Parathyroid adenoma (tissue), 2 donors: ENCODE data around the gene GLB1L2.

Source experiments
- H2AFZ ChIP-seq: fragments of 300-600 bp; sonication (generic); one replicate; pipeline ENCODE4 v1.7.0; 2017; ENCODE audit warnings: antibody characterized with exemption, mild to moderate bottlenecking
- H3K27ac ChIP-seq: fragments of 300-600 bp; sonication (generic); one replicate; pipeline ENCODE4 v1.7.0; 2017
- H3K27me3 ChIP-seq: fragments of 300-600 bp; sonication (generic); one replicate; pipeline ENCODE4 v1.7.0; 2017; ENCODE audit warnings: low read length; ENCODE audit not compliant: control insufficient read depth, insufficient read depth
- H3K36me3 ChIP-seq: fragments of 300-600 bp; sonication (generic); one replicate; pipeline ENCODE4 v1.7.0; 2017; ENCODE audit warnings: low read length; ENCODE audit not compliant: control insufficient read depth, insufficient read depth
- H3K4me1 ChIP-seq: fragments of 300-600 bp; sonication (generic); one replicate; pipeline ENCODE4 v1.7.0; 2017; ENCODE audit warnings: control low read depth
- H3K4me2 ChIP-seq: fragments of 300-600 bp; sonication (generic); one replicate; pipeline ENCODE4 v1.7.0; 2017; ENCODE audit warnings: low read length
- H3K4me3 ChIP-seq: fragments of 300-600 bp; sonication (generic); one replicate; pipeline ENCODE4 v1.7.0; 2017; ENCODE audit warnings: low read depth, low read length
- H3K79me2 ChIP-seq: fragments of 300-600 bp; sonication (generic); one replicate; pipeline ENCODE4 v1.7.0; 2017; ENCODE audit warnings: control low read depth
- H3K9ac ChIP-seq: fragments of 300-600 bp; sonication (generic); one replicate; pipeline ENCODE4 v1.7.0; 2017; ENCODE audit warnings: mild to moderate bottlenecking
- H3K9me3 ChIP-seq: fragments of 300-600 bp; sonication (generic); one replicate; pipeline ENCODE4 v1.7.0; 2017; ENCODE audit warnings: low read length; ENCODE audit not compliant: control insufficient read depth
- TF ChIP-seq, protein P1 (sequence below): fragments of 300-600 bp; sonication (generic); IDR thresholded peaks from one replicate; pipeline ENCODE4 v1.7.0; 2017; ENCODE audit warnings: antibody characterized with exemption, mild to moderate bottlenecking
- donor health status: primary hyperparathyroidism.

Gene GLB1L2

DNA sequence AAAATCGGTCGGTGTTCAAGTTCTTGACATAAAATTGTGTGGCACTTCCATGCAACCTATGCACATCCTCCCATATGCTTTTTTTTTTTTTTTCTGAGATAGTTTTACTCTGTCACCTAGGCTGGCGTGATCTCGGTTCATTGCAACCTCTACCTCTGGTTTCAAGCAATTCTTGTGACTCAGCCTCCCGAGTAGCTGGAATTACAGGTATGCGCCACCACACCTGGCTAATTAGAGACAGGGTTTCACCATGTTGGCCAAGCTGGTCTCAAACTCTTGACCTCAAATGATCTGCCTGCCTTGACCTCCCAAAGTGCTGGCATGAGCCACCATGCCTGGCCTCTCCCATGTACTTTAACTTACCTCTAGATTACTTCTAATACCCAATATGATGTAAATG lies 40.6 kb upstream of the GLB1L2 start:
- H3K79me2 ChIP-seq: no peaks in the 10 kb centered on the region
- TF ChIP-seq, protein P1, sequence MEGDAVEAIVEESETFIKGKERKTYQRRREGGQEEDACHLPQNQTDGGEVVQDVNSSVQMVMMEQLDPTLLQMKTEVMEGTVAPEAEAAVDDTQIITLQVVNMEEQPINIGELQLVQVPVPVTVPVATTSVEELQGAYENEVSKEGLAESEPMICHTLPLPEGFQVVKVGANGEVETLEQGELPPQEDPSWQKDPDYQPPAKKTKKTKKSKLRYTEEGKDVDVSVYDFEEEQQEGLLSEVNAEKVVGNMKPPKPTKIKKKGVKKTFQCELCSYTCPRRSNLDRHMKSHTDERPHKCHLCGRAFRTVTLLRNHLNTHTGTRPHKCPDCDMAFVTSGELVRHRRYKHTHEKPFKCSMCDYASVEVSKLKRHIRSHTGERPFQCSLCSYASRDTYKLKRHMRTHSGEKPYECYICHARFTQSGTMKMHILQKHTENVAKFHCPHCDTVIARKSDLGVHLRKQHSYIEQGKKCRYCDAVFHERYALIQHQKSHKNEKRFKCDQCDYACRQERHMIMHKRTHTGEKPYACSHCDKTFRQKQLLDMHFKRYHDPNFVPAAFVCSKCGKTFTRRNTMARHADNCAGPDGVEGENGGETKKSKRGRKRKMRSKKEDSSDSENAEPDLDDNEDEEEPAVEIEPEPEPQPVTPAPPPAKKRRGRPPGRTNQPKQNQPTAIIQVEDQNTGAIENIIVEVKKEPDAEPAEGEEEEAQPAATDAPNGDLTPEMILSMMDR: no peak
- H3K9ac ChIP-seq: no peak overlapping the region
- no peak overlapping the region for H3K4me2 ChIP-seq
- no peak overlapping the region for H3K27ac ChIP-seq
- H3K4me3 ChIP-seq: no peak overlapping the region
- H3K4me1 ChIP-seq: no peaks in the 10 kb centered on the region
- H2AFZ ChIP-seq: no peak overlapping the region
- no peaks in the 10 kb centered on the region for H3K9me3 ChIP-seq
- H3K36me3 ChIP-seq: no peaks in the 10 kb centered on the region
- no peaks in the 10 kb centered on the region for H3K27me3 ChIP-seq

DNA sequence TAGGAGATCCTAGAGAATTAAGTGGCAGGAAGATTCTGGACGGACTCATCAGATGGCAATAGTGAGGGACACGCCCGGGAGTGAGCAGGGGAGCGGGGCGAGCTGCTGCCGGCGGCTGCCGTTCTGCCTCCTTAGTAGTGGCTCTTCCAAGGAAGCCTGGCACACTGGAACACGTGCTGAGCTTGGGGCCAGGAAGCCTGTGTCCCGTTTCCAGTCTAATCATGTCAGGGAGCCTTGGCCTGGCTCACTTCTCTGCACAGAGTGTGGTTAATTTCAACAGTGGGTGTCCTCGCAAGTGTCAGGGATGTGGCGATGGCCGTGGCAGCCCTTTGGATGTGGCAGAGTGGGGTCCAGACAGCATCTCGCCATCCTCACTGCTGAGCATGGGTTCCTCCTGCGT lies 39.1 kb upstream of the GLB1L2 start:
- Histone ChIP-seq H3K4me2 (no peak overlapping the region), H3K9ac (no peak overlapping the region), H3K9me3 (no peaks in the 10 kb centered on the region), H3K36me3 (no peaks in the 10 kb centered on the region), H3K79me2 (no peaks in the 10 kb centered on the region), H3K4me1 (no peaks in the 10 kb centered on the region), H3K27ac (no peak overlapping the region), H3K27me3 (no peaks in the 10 kb centered on the region), H2AFZ (no peak overlapping the region), H3K4me3 (no peak overlapping the region)
- TF ChIP-seq, protein P1: no peak

DNA sequence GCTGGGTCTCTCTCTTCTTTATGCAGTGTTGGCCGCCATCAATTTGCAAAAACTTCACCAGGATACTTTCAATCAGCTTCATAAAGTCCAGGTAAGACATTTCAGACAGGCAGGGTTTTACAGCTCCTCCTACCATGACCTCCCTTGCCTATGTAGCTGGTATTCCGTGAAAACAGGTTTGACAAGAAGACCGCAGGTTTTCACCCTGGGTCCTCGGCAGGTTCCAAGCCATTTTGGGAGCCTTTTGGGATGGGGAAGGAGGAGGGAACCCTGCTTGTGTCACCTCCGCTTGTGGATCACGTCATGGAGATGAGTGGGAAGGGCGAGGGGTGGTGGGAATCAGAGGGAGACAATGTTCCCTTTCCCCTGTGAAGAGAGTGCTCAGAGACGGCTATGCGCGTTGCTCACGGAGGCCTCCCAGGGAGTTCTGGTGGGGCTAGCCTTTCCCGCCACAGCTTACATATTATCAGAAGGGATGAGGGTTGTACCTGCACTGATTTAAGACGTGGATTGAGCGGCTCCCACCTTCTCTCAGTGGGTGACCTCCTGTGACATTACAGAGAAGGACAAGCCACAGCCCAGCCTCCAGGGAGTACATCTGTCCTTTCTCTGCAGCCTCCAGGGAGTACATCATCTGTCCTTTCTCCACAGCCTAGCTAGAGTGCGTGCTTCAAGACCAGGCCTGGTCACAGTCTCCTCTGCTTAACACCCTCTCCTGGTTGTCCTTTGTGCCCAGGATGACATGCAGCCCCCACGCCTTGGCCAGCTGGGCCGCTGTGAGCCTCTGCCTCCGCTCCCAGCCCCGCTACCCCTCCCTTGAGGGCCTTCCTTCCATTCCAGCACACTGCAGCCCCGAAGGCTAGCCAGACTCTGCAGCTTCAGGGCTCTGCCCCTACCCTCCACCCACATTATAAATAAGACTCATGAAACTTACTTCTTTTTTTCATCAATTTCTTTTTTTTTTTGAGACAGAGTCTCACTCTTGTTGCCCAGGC lies 38.4 kb upstream of the GLB1L2 start:
- TF ChIP-seq, protein P1: no peak
- Histone ChIP-seq H3K4me3 (no peak overlapping the region), H3K27me3 (no peaks in the 10 kb centered on the region), H3K4me2 (no peak overlapping the region), H3K27ac (no peak overlapping the region), H2AFZ (no peak overlapping the region), H3K79me2 (no peaks in the 10 kb centered on the region), H3K9ac (no peak overlapping the region), H3K4me1 (no peaks in the 10 kb centered on the region), H3K9me3 (no peaks in the 10 kb centered on the region), H3K36me3 (no peaks in the 10 kb centered on the region)

DNA sequence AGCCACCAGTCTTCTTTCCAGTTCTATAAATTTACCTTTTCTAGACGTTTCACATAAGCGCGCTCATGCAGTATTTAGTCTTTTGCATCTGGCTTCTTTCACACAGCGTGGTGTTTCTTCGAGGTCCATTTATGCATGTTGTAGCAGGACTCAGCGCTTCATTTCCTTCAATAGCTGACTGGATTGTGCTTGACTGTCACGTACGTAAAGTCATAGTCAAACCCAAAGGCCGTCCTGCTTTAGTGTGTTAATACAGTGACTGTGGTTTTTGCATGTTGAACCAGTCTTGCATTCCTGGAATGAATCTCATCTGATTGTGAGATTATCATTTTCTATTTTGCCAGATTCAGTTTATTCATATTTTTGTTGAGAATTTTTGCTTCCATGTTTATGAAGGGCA lies 37.1 kb upstream of the GLB1L2 start:
- Histone ChIP-seq H2AFZ (no peak overlapping the region), H3K4me2 (no peak overlapping the region), H3K27me3 (no peaks in the 10 kb centered on the region), H3K4me3 (no peak overlapping the region), H3K4me1 (no peaks in the 10 kb centered on the region), H3K79me2 (no peaks in the 10 kb centered on the region), H3K9me3 (no peaks in the 10 kb centered on the region), H3K36me3 (no peaks in the 10 kb centered on the region), H3K9ac (no peak overlapping the region), H3K27ac (no peak overlapping the region)
- TF ChIP-seq, protein P1: no peak
